HG03378 (cell line): ENCODE results near the gene MYEF2.

Source experiments
- ATAC-seq: cut with Tn5 transposase; IDR thresholded peaks from one replicate; pipeline ENCODE4 v1.9.1; 2021; ENCODE audit warnings: mild to moderate bottlenecking, moderate library complexity; ENCODE audit not compliant: unreplicated experiment

The MYEF2 gene

GRCh38 chr15:48177766-48178647 lies at the start of gene MYEF2:
MYEF2 (minus strand) TSS chr15:48178295; CDS start chr15:48178237, 58 bp downstream.
- peak; percentile 53 for ATAC-seq

- no peak for ATAC-seq
Observed at GRCh38 chr15:48225771-48226170, 47.7 kb upstream of the MYEF2 start.

GRCh38 chr15:48222627-48223026 lies 44.5 kb upstream of the MYEF2 start:
- ATAC-seq: no peak

- ATAC-seq: no peak
Observed at GRCh38 chr15:48221885-48222284, 43.8 kb upstream of the MYEF2 start.

GRCh38 chr15:48221261-48221660 lies 43.2 kb upstream of the MYEF2 start:
- ATAC-seq: no peak

GRCh38 chr15:48205981-48206380 lies 27.9 kb upstream of the MYEF2 start, which contains the start of gene SLC12A1:
SLC12A1 (plus strand) TSS chr15:48206302; CDS start chr15:48207720, 1,418 bp downstream.
- no peak for ATAC-seq

- no peak for ATAC-seq
Observed at GRCh38 chr15:48202068-48202467, 24.0 kb upstream of the MYEF2 start.

GRCh38 chr15:48191574-48192225 lies 13.6 kb upstream of the MYEF2 start, which contains the start of gene CTXN2:
CTXN2 (plus strand) TSS chr15:48191665; CDS start chr15:48201301, 9,636 bp downstream.
- ATAC-seq: no peak

GRCh38 chr15:48190932-48191573 lies 13.0 kb upstream of the MYEF2 start:
- no peak for ATAC-seq

- no peak for ATAC-seq
Observed at GRCh38 chr15:48186271-48186670, 8.2 kb upstream of the MYEF2 start.

GRCh38 chr15:48185529-48185928 lies 7.4 kb upstream of the MYEF2 start:
- no peak for ATAC-seq

- no peak for ATAC-seq
Observed at GRCh38 chr15:48182749-48183148, 4.7 kb upstream of the MYEF2 start.

- ATAC-seq: no peak
Observed at GRCh38 chr15:48178648-48178931, 495 bp upstream of the MYEF2 start.

- peak; percentile 70 for ATAC-seq
Observed at GRCh38 chr15:48177383-48177765, 721 bp downstream of the MYEF2 start.

- peak; percentile 34 for ATAC-seq
Observed at GRCh38 chr15:48176957-48177356, 1.1 kb downstream of the MYEF2 start.

- no peak for ATAC-seq
Observed at GRCh38 chr15:48176112-48176511, 2.0 kb downstream of the MYEF2 start.

- ATAC-seq: peak; percentile 40
Observed at GRCh38 chr15:48175126-48175525, 3.0 kb downstream of the MYEF2 start.

GRCh38 chr15:48170981-48171380 lies 7.1 kb downstream of the MYEF2 start:
- no peak for ATAC-seq

- no peak for ATAC-seq
Observed at GRCh38 chr15:48168616-48169015, 9.5 kb downstream of the MYEF2 start.

- ATAC-seq: no peak
Observed at GRCh38 chr15:48153526-48153925, 24.6 kb downstream of the MYEF2 start.

GRCh38 chr15:48149858-48150257 lies 28.2 kb downstream of the MYEF2 start:
- no peak for ATAC-seq

- ATAC-seq: no peak
Observed at GRCh38 chr15:48147358-48147757, 30.7 kb downstream of the MYEF2 start.
